B cell (primary cell): ENCODE measurements around the gene BBIP1. TPM values are rescaled to one million over a fixed set of nuclear protein-coding genes. Genes with fewer than 3 reads are reported as not detected.

Experiments used
- ATAC-seq: fragments of 200-7000 bp; cut with Tn5 transposase; one replicate; pipeline ENCODE4 v1.10.0; 2021; ENCODE audit warnings: low read depth, mild to moderate bottlenecking, moderate number of reproducible peaks, moderate library complexity
- CTCF ChIA-PET: fragments of 350-600 bp; sonication (Branson Sonifier 250); formaldehyde crosslinking; loops from one replicate; lab custom pipeline; 2021; ENCODE audit warnings: antibody characterized with exemption, inconsistent platforms; lab: Charles Lee
- POLR2A ChIA-PET: fragments of 350-600 bp; sonication (Branson Sonifier 250); formaldehyde crosslinking; loops from one replicate; lab custom pipeline; 2021; ENCODE audit warnings: antibody characterized with exemption; lab: Charles Lee
- DNase-seq: peaks from one replicate; pipeline ENCODE4 v3.0.0; 2013
- H2AFZ ChIP-seq: 2 replicates; pipeline ENCODE4 v1.6.1; 2012; ENCODE audit warnings: mild to moderate bottlenecking, low read depth, low read length; ENCODE audit not compliant: insufficient read depth, poor library complexity, severe bottlenecking
- H3K27ac ChIP-seq, 2 donors: 1 replicate in 1 of 2; 2 replicates in 1 of 2; pipeline ENCODE4 v1.5.1; 2012 to 2013; ENCODE audit warnings: low read length in 2 of 2, mild to moderate bottlenecking in 2 of 2, moderate library complexity in 1 of 2
- H3K27me3 ChIP-seq, 4 experiments: fragments of 200-600 bp in 1 of 4; sonication (generic) in 1 of 4; replicated peaks in 1 of 4; 1 replicate in 2 of 4; 2 replicates in 2 of 4; pipeline versions ENCODE4 v1.6.1 to v1.7.0; 2013 to 2016; ENCODE audit warnings: low read length in 3 of 4, mild to moderate bottlenecking in 2 of 4, mixed read lengths in 1 of 4, moderate library complexity in 1 of 4; ENCODE audit not compliant: insufficient read depth in 4 of 4, control insufficient read depth in 3 of 4; ENCODE audit errors: control extremely low read depth in 1 of 4
- H3K36me3 ChIP-seq, 2 experiments: replicated peaks in 1 of 2; 1 replicate in 1 of 2; 2 replicates in 1 of 2; pipeline versions ENCODE4 v1.6.1 to v1.7.1; 2013; ENCODE audit warnings: low read length in 1 of 2; ENCODE audit not compliant: insufficient read depth in 2 of 2, control insufficient read depth in 1 of 2; ENCODE audit errors: control extremely low read depth in 1 of 2, extremely low read depth in 1 of 2
- H3K4me1 ChIP-seq, 2 donors: fragments of 200-600 bp in 1 of 2; sonication (generic) in 1 of 2; 1 replicate in 1 of 2; 2 replicates in 1 of 2; pipeline versions ENCODE4 v1.5.1 to v1.6.1; 2013 to 2017; ENCODE audit warnings: low read length in 2 of 2; ENCODE audit not compliant: control insufficient read depth in 2 of 2, insufficient read depth in 2 of 2
- H3K4me2 ChIP-seq: replicated peaks from 2 replicates; pipeline ENCODE3; 2012; ENCODE audit warnings: mild to moderate bottlenecking, low read depth, low read length; ENCODE audit not compliant: poor library complexity, severe bottlenecking
- H3K4me3 ChIP-seq, 5 experiments: fragments of 200-600 bp in 1 of 5; sonication (generic) in 1 of 5; 1 replicate in 3 of 5; 2 replicates in 2 of 5; pipeline versions ENCODE4 v1.5.1 to v1.7.0; 2011 to 2016; ENCODE audit warnings: low read length in 4 of 5, mild to moderate bottlenecking in 4 of 5, low read depth in 2 of 5, control low read depth in 1 of 5, moderate library complexity in 1 of 5; ENCODE audit not compliant: insufficient read depth in 1 of 5; ENCODE audit errors: control extremely low read depth in 1 of 5, extremely low read depth in 1 of 5
- H3K79me2 ChIP-seq: fragments of 200-600 bp; sonication (generic); one replicate; pipeline ENCODE4 v1.6.0; 2016; ENCODE audit warnings: low read length; ENCODE audit not compliant: control insufficient read depth, insufficient read depth
- H3K9ac ChIP-seq: fragments of 200-600 bp; sonication (generic); 2 replicates; pipeline ENCODE4 v1.6.1; 2017; ENCODE audit warnings: mild to moderate bottlenecking, low read length, moderate library complexity
- H3K9me3 ChIP-seq, 3 donors: one replicate each; pipeline versions ENCODE4 v1.6.1 to v1.7.1; 2013; ENCODE audit warnings: low read length in 2 of 3; ENCODE audit not compliant: control insufficient read depth in 2 of 3, insufficient read depth in 1 of 3; ENCODE audit errors: control extremely low read depth in 1 of 3
- H4K20me1 ChIP-seq: 2 replicates; pipeline ENCODE4 v1.6.0; 2012; ENCODE audit warnings: mild to moderate bottlenecking, low read length; ENCODE audit not compliant: insufficient read depth, control insufficient read depth, poor library complexity, severe bottlenecking
- H3K27ac Mint-ChIP-seq: one replicate; pipeline ENCODE4 v1.8.0; 2021; ENCODE audit warnings: mixed read lengths
- H3K27me3 Mint-ChIP-seq: one replicate; pipeline ENCODE4 v1.8.0; 2021; ENCODE audit warnings: mixed read lengths
- H3K4me1 Mint-ChIP-seq: one replicate; pipeline ENCODE4 v1.8.0; 2021; ENCODE audit warnings: mixed read lengths
- H3K4me3 Mint-ChIP-seq: one replicate; pipeline ENCODE4 v1.8.0; 2021; ENCODE audit warnings: mixed read lengths
- H3K9me3 Mint-ChIP-seq: one replicate; pipeline ENCODE4 v1.8.0; 2022; ENCODE audit warnings: mixed read lengths; ENCODE audit not compliant: insufficient read depth
- EZH2 ChIP-seq: IDR thresholded peaks from 2 replicates; pipeline ENCODE4 v1.6.1; 2012; ENCODE audit warnings: borderline replicate concordance, low read depth, mild to moderate bottlenecking, moderate library complexity, low read length; ENCODE audit not compliant: insufficient read depth, poor library complexity, severe bottlenecking
- WGBS: methylation state at CpG from one replicate; pipeline ENCODE4 v1.1.5; 2013; ENCODE audit warnings: missing lambda C conversion rate; ENCODE audit not compliant: insufficient coverage; 5-methylcytosine and 5-hydroxymethylcytosine counted together
- intact Hi-C: fragments of 100-400 bp; cut with micrococcal nuclease; formaldehyde crosslinking; loops from one replicate; pipeline ENCODE4 v1.10.0; 2022
- polyA plus RNA-seq: library from polyadenylated mRNA; depleted of rRNA; stranded (reverse); fragments of >200 nt; gene quantifications from 2 replicates; pipeline ENCODE4 v1.2.3, GENCODE V29; 2012
- total RNA-seq, 2 donors: library from RNA; stranded (reverse); fragments of 120-200 nt in 1 of 2; gene quantifications; 1 replicate in 1 of 2; 2 replicates in 1 of 2; pipeline versions ENCODE4 v1.2.3 to v1.2.4, GENCODE V29; 2013 to 2022
- TF ChIP-seq, protein P1 (sequence below): fragments of 200-600 bp; IDR thresholded peaks from one replicate; pipeline ENCODE4 v1.8.0; 2022; ENCODE audit warnings: antibody characterized with exemption, mild to moderate bottlenecking

The BBIP1 gene
- total and polyA plus RNA-seq, 2 donors (not counting 1 experiment from before 2014, with no cell fraction given): 10.6 to 46.1 TPM

DNA sequence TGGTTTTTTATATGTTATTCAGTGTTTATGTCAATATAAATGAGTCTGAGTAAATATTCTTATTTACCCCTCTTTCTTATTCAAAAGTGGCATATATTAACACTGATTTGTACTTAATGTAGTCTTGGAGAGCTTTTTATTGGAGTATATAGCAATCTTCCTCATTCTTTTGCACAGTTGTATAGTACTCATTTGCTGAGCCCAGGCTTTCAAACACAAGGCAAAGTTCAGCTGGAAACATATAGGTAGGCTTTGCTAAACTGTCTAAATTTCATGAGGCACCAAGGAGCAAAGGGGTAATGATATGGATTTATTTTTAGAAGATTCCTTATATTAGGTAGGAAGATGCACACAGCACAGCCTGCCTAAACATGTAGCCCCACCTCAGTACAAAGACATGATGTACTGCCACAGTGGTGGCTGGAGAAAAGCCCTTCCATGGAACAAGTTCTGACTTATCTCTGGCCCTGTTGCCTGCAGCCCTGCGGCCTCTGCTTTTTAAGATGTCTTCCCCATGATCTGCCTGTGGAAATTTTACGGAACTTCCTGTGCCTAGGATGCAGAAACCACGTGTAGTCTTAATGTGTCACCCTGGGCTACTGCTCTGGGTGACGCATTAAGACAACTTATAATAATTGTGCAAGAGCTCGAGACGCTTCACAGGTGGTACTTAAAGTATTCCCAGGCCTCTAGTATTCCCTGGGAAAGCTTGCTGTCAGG lies 56.9 kb downstream of the BBIP1 start:
- POLR2A ChIA-PET: interaction anchor here (0.8 to 1.0 kb wide), 2 partner anchors 9 kb away, joined by 3 to 4 read pairs; partner anchors contain the start of gene PDCD4

More for the DNA sequence above, 56.9 kb downstream of the BBIP1 start:
- Histone ChIP-seq H3K4me3 (no peak overlapping the region), H3K79me2 (peaks cover 27% of the 10 kb centered on the region), H3K27ac (peak overlapping the region; percentile 75 to 94), H3K9ac (no peak overlapping the region), H3K4me2 (peak overlapping the region; percentile 15), H3K36me3 (no peaks in the 10 kb centered on the region), H3K27me3 (no peaks in the 10 kb centered on the region), H4K20me1 (no peaks in the 10 kb centered on the region), H3K9me3 (no peaks in the 10 kb centered on the region), H2AFZ (no peak overlapping the region), H3K4me1 (peaks cover 97 to 100% of the 10 kb centered on the region in 2 donors)
- DNase-seq (no peak), ATAC-seq (no peak)
- Mint-ChIP-seq H3K27ac (peak overlapping the region; percentile 76), H3K27me3 (no peaks in the 10 kb centered on the region), H3K9me3 (no peaks in the 10 kb centered on the region), H3K4me3 (no peak overlapping the region), H3K4me1 (peaks cover 96% of the 10 kb centered on the region)
- no peak for TF ChIP-seq EZH2
- TF ChIP-seq, protein P1, sequence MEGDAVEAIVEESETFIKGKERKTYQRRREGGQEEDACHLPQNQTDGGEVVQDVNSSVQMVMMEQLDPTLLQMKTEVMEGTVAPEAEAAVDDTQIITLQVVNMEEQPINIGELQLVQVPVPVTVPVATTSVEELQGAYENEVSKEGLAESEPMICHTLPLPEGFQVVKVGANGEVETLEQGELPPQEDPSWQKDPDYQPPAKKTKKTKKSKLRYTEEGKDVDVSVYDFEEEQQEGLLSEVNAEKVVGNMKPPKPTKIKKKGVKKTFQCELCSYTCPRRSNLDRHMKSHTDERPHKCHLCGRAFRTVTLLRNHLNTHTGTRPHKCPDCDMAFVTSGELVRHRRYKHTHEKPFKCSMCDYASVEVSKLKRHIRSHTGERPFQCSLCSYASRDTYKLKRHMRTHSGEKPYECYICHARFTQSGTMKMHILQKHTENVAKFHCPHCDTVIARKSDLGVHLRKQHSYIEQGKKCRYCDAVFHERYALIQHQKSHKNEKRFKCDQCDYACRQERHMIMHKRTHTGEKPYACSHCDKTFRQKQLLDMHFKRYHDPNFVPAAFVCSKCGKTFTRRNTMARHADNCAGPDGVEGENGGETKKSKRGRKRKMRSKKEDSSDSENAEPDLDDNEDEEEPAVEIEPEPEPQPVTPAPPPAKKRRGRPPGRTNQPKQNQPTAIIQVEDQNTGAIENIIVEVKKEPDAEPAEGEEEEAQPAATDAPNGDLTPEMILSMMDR: no peak
- WGBS: 86% methylated on average over 5 of the region's 6 CpGs
- CTCF ChIA-PET: interaction anchor here (1.3 to 1.7 kb wide), 2 partner anchors 19 to 59 kb away, joined by 7 to 8 read pairs; no protein-coding TSS in a partner anchor
- intact Hi-C loops: loop anchor here (5.0 to 10.0 kb wide), 2 partner anchors 505 to 637 kb away; no protein-coding TSS in a partner anchor
